ENCODE measurements around the gene CD99L2. TPM values are rescaled to one million over a fixed set of nuclear protein-coding genes. Genes with fewer than 3 reads are reported as not detected.

Gene CD99L2
- total and polyA plus RNA-seq, 2 of the 8 experiments (the other 6 are each of a cell fraction or from before 2014, with no cell fraction given), result 8.0 to 8.5 TPM

DNA sequence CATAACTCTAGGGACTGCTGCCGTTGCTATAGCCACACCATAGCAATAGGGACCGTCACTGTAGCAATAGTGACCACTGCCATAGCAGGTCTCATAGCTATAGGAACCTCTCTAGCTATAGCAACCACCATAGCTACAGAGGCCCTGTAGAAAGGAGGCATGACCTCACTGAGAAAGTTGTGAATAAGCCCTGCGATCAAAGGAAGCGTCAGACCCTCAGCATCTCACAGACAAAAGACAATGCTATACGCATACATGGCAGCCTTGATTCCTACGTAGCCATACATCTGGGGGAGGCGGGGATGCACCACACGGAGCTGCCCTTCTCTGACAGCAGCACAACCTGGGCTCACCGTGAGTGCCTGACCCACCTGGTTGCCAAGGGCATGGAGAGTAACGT, 116.8 kb downstream of the CD99L2 start:
- 91% methylated on average over 10 of the region's 10 CpGs; no CpG with 5 or more reads in 1 of the 2 experiments for WGBS, 2 experiments (ENCODE audit: extremely low coverage in 1 of 2, insufficient coverage in 1 of 2, insufficient read length in 1 of 2, insufficient replicate concordance in 2 of 2, low coverage in 1 of 2, low lambda C conversion rate in 2 of 2, missing lambda C conversion rate in 1 of 2)
- no peak for FAIRE-seq

More for the DNA sequence above, 116.8 kb downstream of the CD99L2 start:
- no peak overlapping the region for H2BK120ac ChIP-seq (replicated peaks; ENCODE audit: low read depth, low read length)
- no peaks in the 10 kb centered on the region for H3K9me3 ChIP-seq (ENCODE audit: insufficient read depth in 2 of 2, low read depth in 1 of 2, low read length in 1 of 2)
- no peak overlapping the region for H3K4me3 ChIP-seq (ENCODE audit: extremely low read depth in 1 of 4, insufficient read depth in 2 of 4, low read depth in 3 of 4, low read length in 4 of 4)
- H3K36me3 ChIP-seq (ENCODE audit: control insufficient read depth in 2 of 4, insufficient read depth in 4 of 4, low read length in 3 of 4), result no peaks in the 10 kb centered on the region; a peak in 1 of 8 replicates
- H2AK5ac ChIP-seq (ENCODE audit: low read depth, low read length), result no peak overlapping the region
- TF ChIP-seq SP2 (IDR thresholded peaks at IDR 0.05; ENCODE audit: low read length), result no peak
- TF ChIP-seq TAF1 (IDR thresholded peaks at IDR 0.05; ENCODE audit: low read depth, low read length), result no peak
- no peak for TF ChIP-seq YY1 (IDR thresholded peaks at IDR 0.05; ENCODE audit: low read depth, low read length)
- no peak for TF ChIP-seq TBP (IDR thresholded peaks at IDR 0.05; ENCODE audit: low read depth, low read length)
- TF ChIP-seq HDAC6 (IDR thresholded peaks at IDR 0.05; ENCODE audit: low read depth, low read length), result no peak
- no peak for TF ChIP-seq RFX5 (IDR thresholded peaks at IDR 0.05; ENCODE audit: borderline replicate concordance, low read depth, low read length)
- TF ChIP-seq, protein P1, sequence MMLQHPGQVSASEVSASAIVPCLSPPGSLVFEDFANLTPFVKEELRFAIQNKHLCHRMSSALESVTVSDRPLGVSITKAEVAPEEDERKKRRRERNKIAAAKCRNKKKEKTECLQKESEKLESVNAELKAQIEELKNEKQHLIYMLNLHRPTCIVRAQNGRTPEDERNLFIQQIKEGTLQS (IDR thresholded peaks at IDR 0.05; ENCODE audit: insufficient read depth, low read depth, low read length), result no peak
- no peak for TF ChIP-seq POU5F1 (IDR thresholded peaks at IDR 0.05; ENCODE audit: low read depth, low read length)
- no peak overlapping the region for H4K91ac ChIP-seq (replicated peaks; ENCODE audit: insufficient read length, low read length)
- H3K9ac ChIP-seq (replicated peaks in 1 of 4; ENCODE audit: extremely low read depth in 1 of 4, low read depth in 3 of 4, low read length in 3 of 4), result no peak overlapping the region
- H4K5ac ChIP-seq (ENCODE audit: insufficient read length, low read depth, low read length), result no peak overlapping the region
- POLR2A ChIA-PET (ENCODE audit: partially characterized antibody), result interaction anchor here (0.5 kb wide), 1 partner anchor 210 kb away, joined by 5 read pairs; no protein-coding TSS in a partner anchor
- H2AFZ ChIP-seq (ENCODE audit: low read length), result no peak overlapping the region
- CTCF ChIA-PET (ENCODE audit: partially characterized antibody), result interaction anchor here (1.6 kb wide), 1 partner anchor 10 kb away, joined by 5 read pairs; no protein-coding TSS in a partner anchor
- H3K23ac ChIP-seq (ENCODE audit: insufficient read length), result no peak overlapping the region
- no peaks in the 10 kb centered on the region for H3K79me1 ChIP-seq (ENCODE audit: low read depth, low read length)
- no peak overlapping the region for H3K27ac ChIP-seq (ENCODE audit: low read depth, low read length)
- H3K23me2 ChIP-seq (ENCODE audit: low read depth, low read length), result no peaks in the 10 kb centered on the region
- H3K4me1 ChIP-seq (replicated peaks in 1 of 4; ENCODE audit: control insufficient read depth in 3 of 4, insufficient read depth in 4 of 4, low read length in 3 of 4), result peaks cover 0 to 2% (median 0%) of the 10 kb centered on the region in 4 experiments; a peak in 1 of 7 replicates
- H3K14ac ChIP-seq (ENCODE audit: insufficient read length), result no peak overlapping the region
- no peak overlapping the region for H2BK5ac ChIP-seq (ENCODE audit: low read depth, low read length)
- no peak overlapping the region for H3K56ac ChIP-seq (replicated peaks; ENCODE audit: insufficient read length, low read depth, low read length)
- DNase-seq (ENCODE audit: low read depth in 1 of 2, low spot score in 2 of 2), result no peak
- H3K27me3 ChIP-seq (replicated peaks in 1 of 4; ENCODE audit: control insufficient read depth in 3 of 4, extremely low read depth in 1 of 4, insufficient read depth in 3 of 4, low read length in 3 of 4), result no peaks in the 10 kb centered on the region
- H2BK12ac ChIP-seq (ENCODE audit: low read depth, low read length), result no peak overlapping the region
- no peaks in the 10 kb centered on the region for H3K79me2 ChIP-seq (ENCODE audit: control insufficient read depth in 1 of 2, insufficient read depth in 2 of 2, low read length in 2 of 2)
- H3K18ac ChIP-seq (ENCODE audit: extremely low read depth, low read length), result no peak overlapping the region
- H4K20me1 ChIP-seq (replicated peaks in 1 of 2; ENCODE audit: control insufficient read depth in 1 of 2, insufficient read depth in 2 of 2, low read length in 2 of 2), result peaks cover 0 to 2% of the 10 kb centered on the region in 2 experiments
- no peak overlapping the region for H2BK15ac ChIP-seq (ENCODE audit: low read length)
- no peak overlapping the region for H4K8ac ChIP-seq (ENCODE audit: extremely low read depth, insufficient read depth, low read length)
- no peak overlapping the region for H3K4ac ChIP-seq (replicated peaks; ENCODE audit: insufficient read length, low read depth, low read length)
- H2BK20ac ChIP-seq (ENCODE audit: low read length), result no peak overlapping the region
- H3K4me2 ChIP-seq (ENCODE audit: insufficient read depth in 1 of 2, low read depth in 2 of 2, low read length in 2 of 2), result no peak overlapping the region
